Choroid plexus epithelial cell (primary cell): Measurements from ENCODE around the gene ADAM20.

Experiments used
- DNase-seq: peaks from one replicate; pipeline ENCODE4 v3.0.0-alpha.2; 2010; ENCODE audit warnings: low read depth
- H3K4me3 ChIP-seq: 2 replicates; pipeline ENCODE4 v1.5.1; 2011; ENCODE audit warnings: low read depth, mild to moderate bottlenecking, control low read depth, low read length, moderate library complexity
- CTCF ChIP-seq: conservative IDR thresholded peaks from 2 replicates; pipeline ENCODE4 v1.5.1; 2011; ENCODE audit warnings: low read depth, mild to moderate bottlenecking, control low read depth, inconsistent platforms, low read length, moderate library complexity

Gene ADAM20

GRCh38 chr14:70558356-70558755 lies 23.6 kb upstream of the ADAM20 start:
- DNase-seq, result no peak
- no peak overlapping the region for H3K4me3 ChIP-seq
- no peak for TF ChIP-seq CTCF

GRCh38 chr14:70555890-70556289 lies 21.1 kb upstream of the ADAM20 start:
- peak overlapping the region; percentile 30 for H3K4me3 ChIP-seq
- no peak for TF ChIP-seq CTCF
- DNase-seq, result peak; percentile 50

- TF ChIP-seq CTCF, result no peak
Observed at GRCh38 chr14:70538087-70538486, 3.3 kb upstream of the ADAM20 start.

GRCh38 chr14:70536830-70537229 lies 2.0 kb upstream of the ADAM20 start:
- no peak overlapping the region for H3K4me3 ChIP-seq
- no peak for DNase-seq
- no peak for TF ChIP-seq CTCF

More at GRCh38 chr14:70538087-70538486, 3.3 kb upstream of the ADAM20 start:
- no peak for DNase-seq
- H3K4me3 ChIP-seq, result no peak overlapping the region

- H3K4me3 ChIP-seq, result no peak overlapping the region
- TF ChIP-seq CTCF, result no peak
- DNase-seq, result no peak
Observed at GRCh38 chr14:70530417-70530816, 4.4 kb downstream of the ADAM20 start.

GRCh38 chr14:70527501-70528105 lies 7.2 kb downstream of the ADAM20 start:
- no peak overlapping the region for H3K4me3 ChIP-seq
- DNase-seq, result no peak
- TF ChIP-seq CTCF, result no peak

- no peak for DNase-seq
Observed at GRCh38 chr14:70525691-70526090, 9.1 kb downstream of the ADAM20 start.

More at GRCh38 chr14:70525691-70526090, 9.1 kb downstream of the ADAM20 start:
- no peak overlapping the region for H3K4me3 ChIP-seq
- TF ChIP-seq CTCF, result no peak
